Brain pericyte (primary cell): ENCODE data around the gene AIF1L.

Experiments used
- DNase-seq: peaks from one replicate; pipeline ENCODE4 v3.0.0-alpha.2; 2012; ENCODE audit warnings: low read depth, low spot score

Gene AIF1L

DNA sequence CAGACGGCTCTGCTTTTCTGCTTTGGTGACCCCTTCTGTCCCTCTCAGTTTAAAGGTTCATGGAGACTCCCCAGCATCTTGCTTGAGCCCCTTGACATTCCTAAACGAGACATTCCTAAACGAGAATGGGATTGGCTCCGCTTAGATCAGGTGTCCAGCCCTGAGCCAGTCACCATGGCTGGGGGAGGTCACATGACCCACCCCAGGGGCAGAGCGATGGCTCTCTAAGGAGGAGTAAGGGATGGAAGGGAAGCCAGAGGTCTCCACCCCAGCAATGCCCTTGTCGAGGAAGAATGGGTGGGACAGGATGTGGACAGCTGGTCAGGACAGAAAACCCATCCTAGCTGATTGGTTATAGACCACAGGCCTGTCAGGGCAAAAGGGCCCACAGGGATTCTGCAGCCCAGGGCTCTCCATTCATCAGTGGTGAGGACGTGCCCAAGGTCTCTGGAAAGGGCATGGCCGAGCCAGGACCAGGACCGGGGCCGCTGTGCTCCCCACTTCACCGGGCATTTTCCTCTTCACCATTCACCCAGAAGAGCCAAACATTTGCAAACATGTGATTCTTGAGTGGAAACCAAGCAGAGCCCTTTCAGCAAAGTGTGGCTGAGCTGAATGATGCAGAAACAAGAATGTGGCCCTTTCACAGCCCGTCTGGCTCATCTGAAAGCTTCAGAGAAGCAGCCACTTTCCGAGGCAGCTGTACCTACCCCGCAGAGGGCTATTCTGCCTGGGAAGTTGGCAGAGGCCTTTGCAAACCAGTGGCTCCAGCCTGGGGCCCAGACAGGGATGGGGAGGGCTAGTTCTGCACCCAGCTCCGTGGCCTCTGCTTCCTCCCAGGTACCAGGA is 19.8 kb upstream of the AIF1L start:
- DNase-seq = no peak

- no peak for DNase-seq
Observed at GRCh38 chr9:131078427-131079366, 17.6 kb upstream of the AIF1L start.

- no peak for DNase-seq
Observed at GRCh38 chr9:131080589-131080988, 15.7 kb upstream of the AIF1L start.

- DNase-seq = no peak
Observed at GRCh38 chr9:131081868-131082267, 14.5 kb upstream of the AIF1L start.

DNA sequence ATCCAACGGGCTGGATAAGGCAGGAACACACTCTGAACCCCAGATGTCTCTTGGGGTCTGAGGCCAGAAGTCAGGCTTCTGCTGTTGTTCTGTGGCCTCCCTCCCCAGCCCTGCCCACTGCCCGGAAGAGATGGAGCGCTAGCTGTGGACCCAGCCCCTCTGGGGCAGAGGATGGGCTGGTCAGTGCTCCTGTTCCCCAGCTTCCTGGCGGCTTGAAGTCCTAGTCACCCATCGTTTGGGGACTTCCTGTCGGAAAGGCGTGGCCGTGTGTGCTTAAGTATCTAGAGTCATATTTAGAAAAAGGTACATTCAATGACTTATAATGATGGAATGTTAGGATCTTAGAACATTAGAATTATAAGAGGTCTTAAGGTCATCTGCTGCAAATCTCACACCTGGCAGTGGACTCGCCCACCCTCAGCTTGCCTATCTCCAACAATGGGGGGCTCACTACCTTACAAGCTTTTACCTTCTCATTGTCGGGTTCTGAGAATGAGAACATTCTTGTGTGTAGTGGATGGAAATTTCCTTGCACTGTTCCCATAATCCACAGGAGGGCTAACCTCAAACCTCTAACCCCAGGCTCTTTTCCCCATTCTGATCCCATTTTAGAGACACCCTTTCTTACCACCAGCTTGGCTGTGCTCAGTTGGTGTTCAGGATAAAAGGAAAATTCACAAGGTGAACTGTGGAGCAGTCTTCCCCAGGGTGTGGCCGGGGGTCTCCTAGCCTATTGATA is 13.4 kb upstream of the AIF1L start:
- DNase-seq = no peak

DNA sequence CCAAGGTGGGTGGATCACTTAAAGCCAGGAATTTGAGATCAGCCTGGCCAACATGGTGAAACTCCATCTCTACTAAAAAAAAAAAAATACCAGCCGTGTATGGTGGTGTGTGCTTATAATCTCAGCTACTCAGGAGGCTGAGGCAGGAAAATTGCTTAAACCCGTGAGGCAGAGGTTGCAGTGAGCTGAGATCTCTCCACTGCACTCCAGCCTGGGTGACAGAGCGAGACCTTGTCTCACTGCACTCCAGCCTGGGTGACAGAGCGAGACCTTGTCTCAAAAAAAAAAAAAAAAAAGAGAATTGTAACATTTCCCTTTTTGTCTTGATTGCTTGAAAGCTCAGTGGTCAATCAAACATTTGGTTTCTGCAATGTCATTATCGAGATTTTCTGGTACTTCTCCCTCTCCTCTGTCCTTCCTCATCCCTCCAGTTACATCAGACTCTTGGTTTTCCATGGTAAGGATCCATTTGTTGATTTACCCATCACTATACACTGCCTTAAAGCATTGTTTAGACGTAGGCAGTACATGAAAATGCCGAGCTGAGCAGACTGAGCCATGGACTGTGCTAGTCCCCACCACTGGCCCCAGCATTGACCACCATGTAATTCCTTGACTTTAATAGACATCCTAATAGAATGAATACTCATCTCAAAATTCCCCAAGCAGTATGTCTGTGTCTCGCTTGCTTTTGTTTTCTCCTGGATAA is 11.5 kb upstream of the AIF1L start:
- no peak for DNase-seq

DNA sequence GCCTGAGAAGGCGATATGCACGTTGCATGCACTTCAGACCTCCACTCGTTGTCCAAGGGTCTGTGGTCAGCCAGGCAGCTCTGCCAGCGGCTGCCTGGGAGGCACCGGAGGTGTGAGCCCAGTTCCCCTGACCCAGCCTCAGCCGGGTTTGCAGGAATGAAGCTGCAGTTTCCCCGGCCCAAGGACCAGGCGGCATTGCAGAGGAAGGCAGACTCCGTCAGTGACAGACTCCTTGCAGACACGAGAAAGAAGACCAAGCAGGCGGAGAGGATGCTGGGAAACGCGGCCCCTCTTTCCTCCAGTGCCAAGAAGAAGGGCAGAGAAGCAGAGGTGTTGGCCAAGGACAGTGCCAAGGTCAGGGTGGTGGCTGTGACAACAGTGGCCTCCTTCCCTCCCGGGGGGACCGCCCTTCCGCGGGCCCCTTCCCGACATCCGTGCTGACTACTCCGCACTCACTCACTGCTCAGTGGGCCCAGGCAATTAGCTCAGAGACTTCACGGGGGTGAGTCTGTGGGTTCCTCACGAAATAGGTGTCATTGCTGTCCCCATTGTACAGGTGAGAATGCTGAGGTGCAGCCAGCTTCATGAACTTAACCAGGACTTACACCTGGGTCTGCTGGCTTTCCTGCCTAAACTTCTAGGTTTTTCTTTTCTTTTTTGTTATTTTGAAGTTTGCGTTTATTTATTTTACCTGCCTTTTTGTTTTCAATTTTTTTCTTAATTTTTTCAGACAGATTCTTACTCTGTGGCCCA is 10.8 kb upstream of the AIF1L start:
- DNase-seq = no peak

DNA sequence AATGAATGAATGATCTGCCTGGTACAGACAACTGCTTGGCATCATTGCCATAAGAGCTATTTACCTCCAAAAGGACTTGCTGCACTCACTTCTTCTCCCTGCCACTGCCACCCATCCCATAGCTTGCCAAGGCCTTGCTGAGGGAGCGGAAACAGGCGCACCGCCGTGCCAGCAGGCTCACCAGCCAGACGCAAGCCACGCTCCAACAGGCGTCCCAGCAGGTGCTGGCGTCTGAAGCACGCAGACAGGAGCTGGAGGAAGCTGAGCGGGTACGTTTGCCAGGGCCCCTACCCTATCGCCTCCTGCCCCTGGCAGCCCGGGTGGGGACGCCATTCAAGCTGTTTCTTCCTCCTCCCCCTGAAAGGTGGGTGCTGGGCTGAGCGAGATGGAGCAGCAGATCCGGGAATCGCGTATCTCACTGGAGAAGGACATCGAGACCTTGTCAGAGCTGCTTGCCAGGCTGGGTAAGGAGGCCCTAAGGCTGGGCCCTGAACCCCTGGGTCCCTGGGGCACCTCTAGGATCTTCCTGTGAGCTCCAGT is 8.9 kb upstream of the AIF1L start:
- DNase-seq = no peak

DNA sequence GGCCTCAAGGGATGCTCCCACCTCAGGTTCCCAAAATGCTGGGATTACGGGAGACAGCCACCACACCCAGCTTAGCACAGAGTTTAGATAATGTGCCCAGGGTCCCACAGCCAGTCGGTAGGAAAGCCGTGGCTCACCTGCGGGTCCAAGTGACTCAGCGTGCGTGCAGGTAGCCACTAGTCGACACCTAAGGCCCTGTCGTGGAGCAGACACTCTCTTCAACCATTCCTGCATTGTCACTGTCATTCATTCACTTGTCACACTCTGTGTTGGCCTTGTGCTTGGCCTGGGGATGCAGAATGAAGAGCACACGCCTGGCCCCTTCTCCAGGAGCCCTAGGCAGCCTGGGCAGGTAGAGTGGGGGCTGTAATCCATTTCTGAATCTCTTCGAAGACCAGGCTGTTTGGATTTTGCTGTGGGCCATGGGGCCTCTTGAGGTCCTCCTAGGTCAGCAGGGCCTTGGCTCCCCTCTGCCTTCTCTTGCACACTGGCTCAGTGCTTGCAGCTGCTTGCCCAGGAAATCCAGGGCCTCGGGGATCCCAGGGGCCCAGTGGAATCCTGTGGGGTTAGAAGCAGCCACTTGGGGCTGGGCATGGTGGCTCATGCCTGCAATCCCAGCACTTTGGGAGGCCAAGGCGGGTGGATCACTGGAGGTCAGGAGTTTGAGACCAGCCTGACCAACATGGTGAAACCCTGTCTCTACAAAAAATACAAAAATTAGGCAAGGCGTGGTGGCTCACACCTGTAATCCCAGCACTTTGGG is 6.1 kb upstream of the AIF1L start:
- DNase-seq = no peak

GRCh38 chr9:131091352-131091992 is 4.9 kb upstream of the AIF1L start:
- no peak for DNase-seq

DNA sequence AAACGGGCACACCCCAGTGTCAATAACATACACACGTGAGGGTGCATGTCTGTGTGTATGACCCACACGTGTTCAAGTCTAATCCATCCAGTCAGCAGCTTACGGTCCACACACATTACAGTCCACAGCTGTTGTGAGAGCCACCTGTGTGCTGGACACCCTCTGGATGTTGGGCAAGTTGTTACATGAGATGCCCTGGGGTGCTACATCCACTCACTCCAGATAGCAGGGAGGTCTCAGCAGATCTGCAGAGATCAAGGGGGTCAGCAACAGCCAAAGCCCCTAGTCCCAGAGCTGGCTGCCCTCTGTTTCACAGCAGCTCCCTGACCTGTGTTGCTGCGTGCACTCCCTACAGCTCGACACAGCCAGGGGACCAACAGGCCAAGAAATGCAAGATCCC is 4.3 kb upstream of the AIF1L start:
- no peak for DNase-seq

GRCh38 chr9:131092548-131093440 is 3.5 kb upstream of the AIF1L start:
- no peak for DNase-seq

DNA sequence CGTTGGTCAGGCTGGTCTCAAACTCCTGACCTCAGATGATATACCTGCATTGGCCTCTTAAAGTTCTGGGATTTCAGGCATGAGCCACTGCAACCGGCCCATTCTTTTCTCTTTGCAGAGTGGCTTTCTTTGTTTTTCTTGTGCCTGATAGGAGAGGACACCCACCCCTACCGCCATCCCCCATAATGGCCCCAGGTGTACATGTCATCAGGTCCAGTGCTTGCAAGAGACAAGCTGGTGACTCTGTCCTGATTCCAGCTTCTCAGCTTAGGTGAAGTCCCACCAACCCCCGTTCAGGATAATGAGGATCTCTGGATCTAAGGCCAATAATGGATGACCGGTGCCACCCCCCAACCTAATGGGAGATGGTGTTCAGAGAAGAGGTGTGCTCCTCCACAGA is 2.3 kb upstream of the AIF1L start:
- DNase-seq = no peak

DNA sequence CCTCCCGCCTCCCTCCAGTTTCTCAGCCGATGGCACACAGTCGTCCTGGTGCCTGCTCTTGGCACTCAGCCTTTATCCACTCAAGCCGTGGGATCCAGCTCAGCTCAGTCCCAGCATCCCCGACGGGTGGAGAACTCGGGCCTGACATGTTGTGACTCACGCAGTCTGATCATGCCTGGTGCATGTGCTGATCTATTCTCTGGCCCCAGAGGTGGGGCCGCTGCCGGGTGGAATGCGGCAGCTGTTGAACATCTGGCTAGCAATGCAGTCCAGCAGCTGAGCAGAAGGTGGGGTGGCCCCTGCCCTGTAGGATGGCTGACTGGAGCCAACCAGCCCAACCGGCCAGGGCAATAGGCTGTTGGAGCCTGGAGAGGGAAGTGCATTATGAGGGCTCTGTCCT is 1.7 kb upstream of the AIF1L start:
- DNase-seq = no peak

GRCh38 chr9:131095666-131096268 is 564 bp upstream of the AIF1L start:
- no peak for DNase-seq

DNA sequence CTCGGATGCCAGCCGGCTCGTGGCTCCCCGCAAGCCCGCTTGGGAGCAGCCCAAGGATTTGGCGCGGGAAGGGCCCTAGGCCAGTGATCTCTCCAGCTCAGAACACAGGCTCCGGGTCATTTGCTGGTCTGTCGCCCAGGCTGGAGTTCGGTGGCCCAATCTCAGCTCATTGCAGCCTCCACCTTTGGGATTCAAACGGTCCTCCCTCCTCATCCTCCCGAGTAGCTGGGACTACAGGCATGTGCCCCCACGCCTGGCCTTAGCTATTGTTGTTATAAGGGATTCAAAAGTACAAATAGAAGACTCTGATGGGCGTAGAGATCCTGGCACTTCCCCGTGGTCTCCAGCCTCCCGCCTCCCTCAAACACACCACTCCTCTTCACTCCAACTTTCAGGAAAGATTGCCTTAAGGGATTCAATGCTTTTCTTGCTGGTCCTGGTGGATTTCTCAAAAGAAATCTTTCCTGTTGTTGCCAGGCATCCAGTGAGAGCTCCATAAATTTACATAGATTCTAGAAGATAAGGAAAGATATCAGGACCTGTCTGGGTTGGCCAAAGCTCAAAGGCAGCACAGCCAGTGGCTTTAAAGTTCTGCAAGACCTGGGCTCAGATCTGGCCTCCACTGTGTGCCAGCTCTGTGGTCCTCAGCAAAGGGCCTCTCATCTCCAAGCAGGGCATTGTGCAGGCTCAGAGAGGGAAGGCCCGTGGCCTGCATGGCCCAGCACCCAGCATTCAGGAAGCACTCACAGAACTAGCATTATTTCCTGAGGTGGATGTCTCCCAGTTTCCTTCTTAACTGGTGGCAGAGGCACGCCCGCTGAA is 1.0 kb downstream of the AIF1L start:
- DNase-seq = no peak

DNA sequence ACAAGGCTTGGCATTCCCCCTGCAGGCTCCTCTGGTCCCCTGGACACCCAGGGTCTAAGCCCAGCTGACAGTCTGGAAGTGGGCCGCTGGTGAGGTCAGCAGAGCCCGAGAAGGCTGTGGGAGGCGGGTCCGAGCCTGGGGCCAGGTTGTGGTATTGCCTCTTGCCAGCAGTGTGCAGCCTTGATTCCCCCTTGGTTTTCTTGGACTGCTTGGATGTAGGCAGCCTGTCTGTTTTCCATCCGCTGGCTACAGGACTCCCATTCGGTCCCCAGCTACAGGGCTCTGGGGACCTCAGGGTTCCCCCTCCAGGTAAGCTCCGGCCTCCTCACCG is 1.6 kb downstream of the AIF1L start:
- DNase-seq = no peak
